Measurements from ENCODE around the gene DFFB. TPM values are rescaled to one million over a fixed set of nuclear protein-coding genes. Genes with fewer than 3 reads are reported as not detected.

The DFFB gene
- total and polyA plus RNA-seq, 9 of the 15 experiments (the other 6 are each of a cell fraction or from before 2014, with no cell fraction given) = 2.3 to 15.8 (median 11.5) TPM

DNA sequence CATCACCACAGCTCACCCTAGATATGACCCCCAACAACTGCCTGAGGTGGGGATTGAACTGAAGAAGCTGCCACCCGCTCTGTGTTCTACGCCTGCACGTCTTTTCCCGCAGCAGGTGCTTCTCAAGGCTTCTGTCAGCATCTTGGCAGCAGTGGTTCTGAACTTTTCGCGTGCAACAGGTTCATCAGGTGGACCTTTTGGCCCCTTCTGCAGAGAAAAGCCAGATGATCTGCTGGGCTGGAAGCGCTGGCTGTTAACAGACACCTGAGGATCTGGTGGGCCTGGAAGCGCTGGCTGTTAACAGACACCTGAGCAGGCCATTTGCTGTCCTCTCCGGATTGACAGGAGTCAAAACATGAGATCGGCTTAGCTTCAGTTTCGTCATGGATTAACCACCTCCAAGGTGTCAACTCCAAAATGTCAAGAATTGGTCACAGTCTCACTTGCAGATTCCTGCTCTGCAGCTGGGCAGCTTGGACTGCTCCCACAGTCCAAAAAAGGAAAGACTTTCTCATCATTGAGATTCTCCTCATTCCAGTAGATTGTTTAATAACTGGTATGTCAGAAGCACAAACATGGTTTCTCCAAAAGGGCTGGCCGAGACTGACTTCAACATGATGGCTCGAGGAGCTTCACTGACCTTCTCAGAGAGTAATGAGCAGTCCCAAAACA is 38.1 kb downstream of the DFFB start (continued):
- TF ChIP-seq ZNF609 (CRISPR knock-in tag; IDR thresholded peaks at IDR 0.05; ENCODE audit: borderline replicate concordance) (no peak), ZZZ3 (IDR thresholded peaks at IDR 0.05) (no peak), ZNF445 (CRISPR knock-in tag; IDR thresholded peaks at IDR 0.05; ENCODE audit: low read depth) (no peak), DDX20 (tag; IDR thresholded peaks at IDR 0.05; ENCODE audit: low read depth) (no peak), HNRNPUL1 (IDR thresholded peaks at IDR 0.05; ENCODE audit: low read length) (no peak), MAZ (CRISPR knock-in tag; conservative IDR thresholded peaks at IDR 0.05 in 1 of 2, IDR thresholded peaks at IDR 0.05 in 1 of 2) (no peak), NEUROD1 (IDR thresholded peaks at IDR 0.05; ENCODE audit: borderline replicate concordance, low read depth, low read length, partially characterized antibody) (no peak), MBD2 (IDR thresholded peaks at IDR 0.05; ENCODE audit: borderline replicate concordance, low read depth) (no peak), STAT5A (IDR thresholded peaks at IDR 0.05; ENCODE audit: borderline replicate concordance, low read length) (no peak), RBM14 (IDR thresholded peaks at IDR 0.05; ENCODE audit: borderline replicate concordance, insufficient read depth, low read depth, low read length) (no peak)
- TF ChIP-seq, protein P1, sequence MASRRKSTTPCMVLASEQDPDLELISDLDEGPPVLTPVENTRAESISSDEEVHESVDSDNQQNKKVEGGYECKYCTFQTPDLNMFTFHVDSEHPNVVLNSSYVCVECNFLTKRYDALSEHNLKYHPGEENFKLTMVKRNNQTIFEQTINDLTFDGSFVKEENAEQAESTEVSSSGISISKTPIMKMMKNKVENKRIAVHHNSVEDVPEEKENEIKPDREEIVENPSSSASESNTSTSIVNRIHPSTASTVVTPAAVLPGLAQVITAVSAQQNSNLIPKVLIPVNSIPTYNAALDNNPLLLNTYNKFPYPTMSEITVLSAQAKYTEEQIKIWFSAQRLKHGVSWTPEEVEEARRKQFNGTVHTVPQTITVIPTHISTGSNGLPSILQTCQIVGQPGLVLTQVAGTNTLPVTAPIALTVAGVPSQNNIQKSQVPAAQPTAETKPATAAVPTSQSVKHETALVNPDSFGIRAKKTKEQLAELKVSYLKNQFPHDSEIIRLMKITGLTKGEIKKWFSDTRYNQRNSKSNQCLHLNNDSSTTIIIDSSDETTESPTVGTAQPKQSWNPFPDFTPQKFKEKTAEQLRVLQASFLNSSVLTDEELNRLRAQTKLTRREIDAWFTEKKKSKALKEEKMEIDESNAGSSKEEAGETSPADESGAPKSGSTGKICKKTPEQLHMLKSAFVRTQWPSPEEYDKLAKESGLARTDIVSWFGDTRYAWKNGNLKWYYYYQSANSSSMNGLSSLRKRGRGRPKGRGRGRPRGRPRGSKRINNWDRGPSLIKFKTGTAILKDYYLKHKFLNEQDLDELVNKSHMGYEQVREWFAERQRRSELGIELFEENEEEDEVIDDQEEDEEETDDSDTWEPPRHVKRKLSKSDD (conservative IDR thresholded peaks at IDR 0.05; ENCODE audit: low read length) = no peak

Data from K562 (cell line).